K562 (cell line): ENCODE results near the gene GCGR. TPM values are rescaled to one million over a fixed set of nuclear protein-coding genes. Genes with fewer than 3 reads are reported as not detected.

ENCODE experiments used
- ATF1 ChIP-seq, 2 experiments: fragments of 450-650 bp in 1 of 2; IDR thresholded peaks; 2 replicates each; pipeline ENCODE4 v1.6.1; 2016; ENCODE audit warnings: missing compliant biosample characterization in 1 of 2, missing genetic modification characterization in 1 of 2
- E2F6 ChIP-seq, 2 experiments: IDR thresholded peaks; 2 replicates each; pipeline ENCODE4 v1.6.1; 2011; ENCODE audit warnings: borderline replicate concordance in 1 of 2, control low read depth in 1 of 2, low read depth in 1 of 2, low read length in 1 of 2, mild to moderate bottlenecking in 1 of 2, mixed read lengths in 1 of 2, moderate library complexity in 1 of 2; ENCODE audit not compliant: insufficient read depth in 1 of 2, insufficient read length in 1 of 2, poor library complexity in 1 of 2, severe bottlenecking in 1 of 2; ENCODE audit errors: extremely low read depth in 1 of 2
- FOXO4 ChIP-seq: fragments of 450-650 bp; formaldehyde crosslinking; IDR thresholded peaks from 2 replicates; pipeline ENCODE4 v1.4.0; 2020; ENCODE audit warnings: mild to moderate bottlenecking, moderate library complexity
- HDAC1 ChIP-seq, 2 experiments: fragments of 450-650 bp; IDR thresholded peaks; 2 replicates each; pipeline ENCODE4 v1.6.1; 2016 to 2017; ENCODE audit warnings: inconsistent platforms in 1 of 2, mild to moderate bottlenecking in 1 of 2, moderate library complexity in 1 of 2
- POLR2B ChIP-seq: fragments of 450-650 bp; IDR thresholded peaks from 2 replicates; pipeline ENCODE4 v1.6.1; 2018; ENCODE audit warnings: low read depth; ENCODE audit not compliant: partially characterized antibody
- POLR3G ChIP-seq: IDR thresholded peaks from 2 replicates; pipeline ENCODE4 v1.6.1; 2011; ENCODE audit not compliant: insufficient read length, insufficient replicate concordance; ENCODE audit errors: extremely low read depth
- PRPF4 ChIP-seq: fragments of 200-400 bp; formaldehyde crosslinking; IDR thresholded peaks from one replicate; pipeline ENCODE4 v1.6.1; 2017; ENCODE audit warnings: low read length, low read depth, mild to moderate bottlenecking; ENCODE audit not compliant: insufficient read depth, poor library complexity, severe bottlenecking
- WHSC1 ChIP-seq: IDR thresholded peaks from one replicate; pipeline ENCODE4 v1.6.1; 2012; ENCODE audit warnings: low read length, control low read depth, inconsistent platforms
- XRCC4 ChIP-seq: IDR thresholded peaks from one replicate; pipeline ENCODE4 v1.6.1; 2011; ENCODE audit not compliant: insufficient read depth, insufficient read length; ENCODE audit errors: extremely low read depth
- ZKSCAN8 ChIP-seq: fragments of 200-800 bp; sonication (Bioruptor generic); IDR thresholded peaks from 2 replicates; pipeline ENCODE4 v1.6.1; 2016; ENCODE audit warnings: missing genetic modification characterization, missing compliant biosample characterization
- ZNF551 ChIP-seq: fragments of 250-450 bp; sonication (Bioruptor Pico); IDR thresholded peaks from 2 replicates; pipeline ENCODE4 v1.5.0; 2021; ENCODE audit warnings: mild to moderate bottlenecking, moderate library complexity
- ZNF586 ChIP-seq: fragments of 450-650 bp; formaldehyde crosslinking; conservative IDR thresholded peaks from 2 replicates; pipeline ENCODE4 v1.4.0; 2020; ENCODE audit warnings: mild to moderate bottlenecking, moderate library complexity
- polyA plus RNA-seq, 8 experiments: library from polyadenylated mRNA; depleted of rRNA in 4 of 8; stranded (reverse) in 5 of 8; unstranded in 3 of 8; fragments of >200 nt; fragmentation: Nextera tagmentation in 2 of 8; fragmentation: Illumina TruSeq in 1 of 8; extraction: Ambion mirVana in 2 of 8; extraction: Trizol in 1 of 8; gene quantifications; 2 replicates each; pipeline versions ENCODE4 v1.2.1 to v1.2.3, GENCODE V29; 2011 to 2014; ENCODE audit warnings: inconsistent platforms in 1 of 8, missing spikeins in 1 of 8
- total RNA-seq, 7 experiments: library from RNA; depleted of rRNA in 6 of 7; stranded (reverse); fragments of >200 nt in 6 of 7; fragmentation: Illumina TruSeq in 2 of 7; extraction: Trizol in 2 of 7; gene quantifications; 2 replicates each; pipeline versions ENCODE4 v1.2.1 to v1.2.3, GENCODE V29; 2011 to 2021; ENCODE audit warnings: low replicate concordance in 1 of 7
- TF ChIP-seq, protein P1 (sequence below): fragments of 450-650 bp; IDR thresholded peaks from 2 replicates; pipeline ENCODE4 v1.6.1; 2016; ENCODE audit warnings: low read depth
- TF ChIP-seq, protein P2 (sequence below): sonication (generic); formaldehyde crosslinking; IDR thresholded peaks from 2 replicates; pipeline ENCODE4 v1.8.0; 2022; ENCODE audit warnings: mild to moderate bottlenecking, low read depth, missing genetic modification reagents

The GCGR gene
- total and polyA plus RNA-seq, 9 of the 15 experiments (the other 6 are each of a cell fraction or from before 2014, with no cell fraction given) = not detected

DNA sequence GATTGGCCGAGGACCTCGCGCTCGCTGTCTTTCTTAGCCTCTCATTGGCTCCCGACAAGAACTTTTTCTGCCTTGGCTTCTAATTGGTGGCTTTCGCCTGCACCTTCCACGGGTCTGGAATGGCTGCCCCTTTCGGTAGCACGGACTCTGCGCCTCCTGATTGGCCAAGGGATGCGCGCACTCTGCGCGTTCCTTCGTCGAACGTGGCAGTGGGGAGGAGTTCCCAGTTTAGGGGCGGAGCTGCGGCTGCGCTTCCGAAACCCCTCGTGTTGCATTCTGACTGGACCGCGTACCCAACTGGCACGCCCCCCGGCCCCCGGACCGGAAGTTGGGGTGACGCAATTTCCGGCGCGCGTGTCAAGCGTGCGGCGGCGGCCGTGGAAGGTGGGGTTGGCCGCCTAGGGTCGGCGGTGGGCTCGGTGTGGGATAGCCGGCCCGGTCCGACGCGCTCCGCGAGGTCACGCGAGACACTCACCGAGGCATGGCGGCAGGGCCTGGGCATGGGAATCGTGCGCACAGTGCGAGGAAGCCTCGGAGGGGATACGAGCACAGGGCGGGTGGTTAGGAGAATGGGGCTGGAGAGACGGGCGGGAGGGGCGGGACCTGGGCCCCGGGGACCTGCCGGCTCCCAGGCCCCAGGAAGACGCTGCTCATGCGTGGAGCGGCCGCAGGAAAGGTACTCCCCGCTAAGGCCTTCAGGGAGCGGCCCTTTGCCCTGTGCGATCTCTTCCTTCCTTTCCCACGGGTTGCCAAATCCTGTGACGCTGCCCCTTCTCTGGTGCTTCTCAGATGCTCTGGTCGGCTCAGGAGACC lies 57.0 kb downstream of the GCGR start (continued):
- TF ChIP-seq, protein P1, sequence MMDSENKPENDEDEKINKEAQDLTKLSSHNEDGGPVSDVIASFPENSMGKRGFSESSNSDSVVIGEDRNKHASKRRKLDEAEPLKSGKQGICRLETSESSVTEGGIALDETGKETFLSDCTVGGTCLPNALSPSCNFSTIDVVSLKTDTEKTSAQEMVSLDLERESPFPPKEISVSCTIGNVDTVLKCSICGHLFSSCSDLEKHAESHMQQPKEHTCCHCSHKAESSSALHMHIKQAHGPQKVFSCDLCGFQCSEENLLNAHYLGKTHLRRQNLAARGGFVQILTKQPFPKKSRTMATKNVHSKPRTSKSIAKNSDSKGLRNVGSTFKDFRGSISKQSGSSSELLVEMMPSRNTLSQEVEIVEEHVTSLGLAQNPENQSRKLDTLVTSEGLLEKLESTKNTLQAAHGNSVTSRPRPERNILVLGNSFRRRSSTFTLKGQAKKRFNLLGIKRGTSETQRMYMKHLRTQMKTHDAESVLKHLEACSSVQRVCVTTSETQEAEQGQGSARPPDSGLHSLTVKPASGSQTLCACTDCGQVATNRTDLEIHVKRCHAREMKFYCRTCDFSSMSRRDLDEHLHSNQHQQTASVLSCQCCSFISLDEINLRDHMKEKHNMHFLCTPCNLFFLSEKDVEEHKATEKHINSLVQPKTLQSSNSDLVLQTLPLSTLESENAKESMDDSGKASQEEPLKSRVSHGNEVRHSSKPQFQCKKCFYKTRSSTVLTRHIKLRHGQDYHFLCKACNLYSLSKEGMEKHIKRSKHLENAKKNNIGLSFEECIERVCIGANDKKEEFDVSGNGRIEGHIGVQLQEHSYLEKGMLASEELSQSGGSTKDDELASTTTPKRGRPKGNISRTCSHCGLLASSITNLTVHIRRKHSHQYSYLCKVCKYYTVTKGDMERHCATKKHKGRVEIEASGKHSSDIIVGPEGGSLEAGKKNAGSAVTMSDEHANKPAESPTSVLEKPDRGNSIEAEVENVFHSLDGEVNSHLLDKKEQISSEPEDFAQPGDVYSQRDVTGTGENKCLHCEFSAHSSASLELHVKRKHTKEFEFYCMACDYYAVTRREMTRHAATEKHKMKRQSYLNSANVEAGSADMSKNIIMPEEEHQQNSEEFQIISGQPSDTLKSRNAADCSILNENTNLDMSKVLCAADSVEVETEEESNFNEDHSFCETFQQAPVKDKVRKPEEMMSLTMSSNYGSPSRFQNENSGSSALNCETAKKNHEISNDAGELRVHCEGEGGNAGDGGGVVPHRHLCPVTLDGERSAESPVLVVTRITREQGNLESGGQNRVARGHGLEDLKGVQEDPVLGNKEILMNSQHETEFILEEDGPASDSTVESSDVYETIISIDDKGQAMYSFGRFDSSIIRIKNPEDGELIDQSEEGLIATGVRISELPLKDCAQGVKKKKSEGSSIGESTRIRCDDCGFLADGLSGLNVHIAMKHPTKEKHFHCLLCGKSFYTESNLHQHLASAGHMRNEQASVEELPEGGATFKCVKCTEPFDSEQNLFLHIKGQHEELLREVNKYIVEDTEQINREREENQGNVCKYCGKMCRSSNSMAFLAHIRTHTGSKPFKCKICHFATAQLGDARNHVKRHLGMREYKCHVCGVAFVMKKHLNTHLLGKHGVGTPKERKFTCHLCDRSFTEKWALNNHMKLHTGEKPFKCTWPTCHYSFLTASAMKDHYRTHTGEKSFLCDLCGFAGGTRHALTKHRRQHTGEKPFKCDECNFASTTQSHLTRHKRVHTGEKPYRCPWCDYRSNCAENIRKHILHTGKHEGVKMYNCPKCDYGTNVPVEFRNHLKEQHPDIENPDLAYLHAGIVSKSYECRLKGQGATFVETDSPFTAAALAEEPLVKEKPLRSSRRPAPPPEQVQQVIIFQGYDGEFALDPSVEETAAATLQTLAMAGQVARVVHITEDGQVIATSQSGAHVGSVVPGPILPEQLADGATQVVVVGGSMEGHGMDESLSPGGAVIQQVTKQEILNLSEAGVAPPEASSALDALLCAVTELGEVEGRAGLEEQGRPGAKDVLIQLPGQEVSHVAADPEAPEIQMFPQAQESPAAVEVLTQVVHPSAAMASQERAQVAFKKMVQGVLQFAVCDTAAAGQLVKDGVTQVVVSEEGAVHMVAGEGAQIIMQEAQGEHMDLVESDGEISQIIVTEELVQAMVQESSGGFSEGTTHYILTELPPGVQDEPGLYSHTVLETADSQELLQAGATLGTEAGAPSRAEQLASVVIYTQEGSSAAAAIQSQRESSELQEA = no peak
- TF ChIP-seq ZNF586 (CRISPR knock-in tag) (peak; percentile 85; the same call in 1 of the 2 replicates), POLR2B (peak; percentile 91), POLR3G (no peak), HDAC1 (IDR thresholded peaks at IDR 0.05) (peak in 1 of 2 experiments; percentile 98; a peak in 2 of 4 replicates), ATF1 (CRISPR knock-in tag; IDR thresholded peaks at IDR 0.05) (peak; percentile 43), ATF1 (tag; IDR thresholded peaks at IDR 0.05) (peak; percentile 97), FOXO4 (peak; percentile 90; the same call in 1 of the 2 replicates), PRPF4 (peak; percentile 35), E2F6 (IDR thresholded peaks at IDR 0.05; ENCODE audit: borderline replicate concordance in 1 of 2, extremely low read depth in 1 of 2, insufficient read depth in 1 of 2, insufficient read length in 1 of 2, low read depth in 1 of 2, low read length in 1 of 2, poor library complexity in 1 of 2, severe bottlenecking in 1 of 2) (peak; percentile 66 to 67), XRCC4 (no peak), WHSC1 (no peak), ZNF551 (no peak), ZKSCAN8 (CRISPR knock-in tag) (peak; percentile 99)
- TF ChIP-seq, protein P2, sequence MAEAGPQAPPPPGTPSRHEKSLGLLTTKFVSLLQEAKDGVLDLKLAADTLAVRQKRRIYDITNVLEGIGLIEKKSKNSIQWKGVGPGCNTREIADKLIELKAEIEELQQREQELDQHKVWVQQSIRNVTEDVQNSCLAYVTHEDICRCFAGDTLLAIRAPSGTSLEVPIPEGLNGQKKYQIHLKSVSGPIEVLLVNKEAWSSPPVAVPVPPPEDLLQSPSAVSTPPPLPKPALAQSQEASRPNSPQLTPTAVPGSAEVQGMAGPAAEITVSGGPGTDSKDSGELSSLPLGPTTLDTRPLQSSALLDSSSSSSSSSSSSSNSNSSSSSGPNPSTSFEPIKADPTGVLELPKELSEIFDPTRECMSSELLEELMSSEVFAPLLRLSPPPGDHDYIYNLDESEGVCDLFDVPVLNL (CRISPR knock-in tag) = no peak
